Endothelial cell of umbilical vein (primary cell): ENCODE data around the gene B4GALT5. TPM values are rescaled to one million over a fixed set of nuclear protein-coding genes. Genes with fewer than 3 reads are reported as not detected.

Experiments
- BruUV-seq: library from RNA; stranded (reverse); fragments of 400-500 nt; replicated peaks from 2 replicates; lab custom pipeline; 2021; lab: Mats Ljungman, UMichigan
- CTCF ChIA-PET: fragments of 300-600, 350-600 bp; sonication (Branson Sonifier 250); formaldehyde crosslinking; loops from one replicate; lab custom pipeline; 2021; ENCODE audit warnings: antibody characterized with exemption, inconsistent platforms; lab: Charles Lee
- POLR2A ChIA-PET: fragments of 300-600, 350-600 bp; sonication (Branson Sonifier 250); formaldehyde crosslinking; loops from one replicate; lab custom pipeline; 2021; ENCODE audit warnings: antibody characterized with exemption, inconsistent platforms; lab: Charles Lee
- DNase-seq: peaks from one replicate; pipeline ENCODE4 v3.0.0-alpha.2; 2011; ENCODE audit warnings: low read depth, low spot score
- FAIRE-seq: peaks from 2 replicates; lab custom pipeline; 2011; peaks lifted over from hg19 to GRCh38; lab: Jason Lieb, UNC
- H2AFZ ChIP-seq: 2 replicates; pipeline ENCODE4 v1.6.0; 2012; ENCODE audit warnings: low read depth, low read length, control low read depth, inconsistent platforms
- H3K27ac ChIP-seq: 2 replicates; pipeline ENCODE4 v1.5.1; 2011; ENCODE audit warnings: low read depth, mild to moderate bottlenecking, control low read depth, low read length, moderate library complexity; ENCODE audit not compliant: insufficient read depth
- H3K27me3 ChIP-seq, 2 experiments: 2 replicates each; pipeline versions ENCODE4 v1.6.0 to v1.6.1; 2011; ENCODE audit warnings: low read length in 2 of 2, mixed read lengths in 1 of 2; ENCODE audit not compliant: control insufficient read depth in 2 of 2, insufficient read depth in 2 of 2
- H3K36me3 ChIP-seq, 2 experiments: 2 replicates in 1 of 2; 3 replicates in 1 of 2; pipeline ENCODE4 v1.5.1; 2011; ENCODE audit warnings: low read length in 2 of 2, mild to moderate bottlenecking in 1 of 2, moderate library complexity in 1 of 2; ENCODE audit not compliant: control insufficient read depth in 2 of 2, insufficient read depth in 2 of 2; ENCODE audit errors: extremely low read depth in 1 of 2
- H3K4me1 ChIP-seq: 3 replicates; pipeline ENCODE4 v1.5.1; 2011; ENCODE audit warnings: mild to moderate bottlenecking, low read length; ENCODE audit not compliant: control insufficient read depth, insufficient read depth; ENCODE audit errors: extremely low read depth
- H3K4me2 ChIP-seq: 2 replicates; pipeline ENCODE4 v1.6.1; 2011; ENCODE audit warnings: low read length, control low read depth, mixed read lengths; ENCODE audit not compliant: insufficient read depth
- H3K4me3 ChIP-seq, 3 experiments: fragments of 200-600 bp in 1 of 3; sonication (generic), shearing (Covaris generic) in 1 of 3; replicated peaks in 1 of 3; 2 replicates each; pipeline ENCODE4 v1.5.1; 2011 to 2016; ENCODE audit warnings: control low read depth in 3 of 3, low read length in 3 of 3, mild to moderate bottlenecking in 2 of 3, inconsistent platforms in 1 of 3, low read depth in 1 of 3, moderate library complexity in 1 of 3; ENCODE audit not compliant: insufficient read depth in 1 of 3
- H3K79me2 ChIP-seq: 2 replicates; pipeline ENCODE4 v1.6.0; 2012; ENCODE audit warnings: low read length, inconsistent platforms; ENCODE audit not compliant: control insufficient read depth, insufficient read depth
- H3K9ac ChIP-seq: replicated peaks from 2 replicates; pipeline ENCODE3; 2011; ENCODE audit warnings: low read length, control low read depth; ENCODE audit not compliant: insufficient read depth; ENCODE audit errors: extremely low read depth
- H3K9me1 ChIP-seq: replicated peaks from 3 replicates; pipeline ENCODE4 v1.6.0; 2011; ENCODE audit warnings: mild to moderate bottlenecking, low read length; ENCODE audit not compliant: control insufficient read depth, insufficient read depth; ENCODE audit errors: extremely low read depth
- H3K9me3 ChIP-seq: replicated peaks from 2 replicates; pipeline ENCODE4 v1.5.1; 2012; ENCODE audit warnings: low read length, inconsistent platforms; ENCODE audit not compliant: control insufficient read depth, insufficient read depth
- H4K20me1 ChIP-seq: replicated peaks from 2 replicates; pipeline ENCODE3; 2011; ENCODE audit warnings: mild to moderate bottlenecking, low read length; ENCODE audit not compliant: control insufficient read depth, insufficient read depth; ENCODE audit errors: extremely low read depth
- EZH2 ChIP-seq: IDR thresholded peaks from 2 replicates; pipeline ENCODE4 v1.6.1; 2012; ENCODE audit warnings: borderline replicate concordance, low read depth, mild to moderate bottlenecking, moderate library complexity, low read length, inconsistent platforms; ENCODE audit not compliant: severe bottlenecking
- FOS ChIP-seq: IDR thresholded peaks from 2 replicates; pipeline ENCODE4 v1.6.1; 2011; ENCODE audit warnings: mild to moderate bottlenecking, low read length, moderate library complexity, borderline replicate concordance; ENCODE audit not compliant: insufficient read depth
- GATA2 ChIP-seq: IDR thresholded peaks from 2 replicates; pipeline ENCODE4 v1.7.0; 2011; ENCODE audit warnings: low read depth, mild to moderate bottlenecking, moderate library complexity, mixed read lengths, low read length; ENCODE audit not compliant: insufficient read length, insufficient read depth
- POLR2AphosphoS5 ChIP-seq: IDR thresholded peaks from 2 replicates; pipeline ENCODE4 v1.6.1; 2012; ENCODE audit warnings: low read depth, mild to moderate bottlenecking, control low read depth, low read length, moderate library complexity; ENCODE audit not compliant: insufficient read depth
- dilution Hi-C: fragments of 300-500 bp; cut with MboI; formaldehyde crosslinking; loops from one replicate; pipeline ENCODE4 v1.15.0; 2019; ENCODE audit warnings: low sequenced_read_pairs; ENCODE audit not compliant: extremely low pct_ligation_motif_present
- intact Hi-C: fragments of 100-400 bp; cut with micrococcal nuclease; formaldehyde crosslinking; loops from one replicate; pipeline ENCODE4 v1.10.0; 2022
- polyA plus RNA-seq, 4 experiments: library from polyadenylated mRNA; depleted of rRNA in 3 of 4; stranded (reverse) in 3 of 4; unstranded in 1 of 4; fragments of >200 nt; gene quantifications; 2 replicates each; pipeline versions ENCODE4 v1.2.1 to v1.2.3, GENCODE V29; 2011 to 2012; ENCODE audit warnings: missing spikeins in 1 of 4
- total RNA-seq: library from RNA; stranded (reverse); gene quantifications from 2 replicates; pipeline ENCODE4 v1.2.3, GENCODE V29; 2021
- TF ChIP-seq, protein P1 (sequence below): IDR thresholded peaks from 2 replicates; pipeline ENCODE4 v1.6.1; 2011; ENCODE audit not compliant: insufficient read depth, insufficient read length

B4GALT5 gene
- total and polyA plus RNA-seq, 2 donors (not counting 3 experiments of a cell fraction or from before 2014, with no cell fraction given) = 54.4 to 70.1 TPM

DNA sequence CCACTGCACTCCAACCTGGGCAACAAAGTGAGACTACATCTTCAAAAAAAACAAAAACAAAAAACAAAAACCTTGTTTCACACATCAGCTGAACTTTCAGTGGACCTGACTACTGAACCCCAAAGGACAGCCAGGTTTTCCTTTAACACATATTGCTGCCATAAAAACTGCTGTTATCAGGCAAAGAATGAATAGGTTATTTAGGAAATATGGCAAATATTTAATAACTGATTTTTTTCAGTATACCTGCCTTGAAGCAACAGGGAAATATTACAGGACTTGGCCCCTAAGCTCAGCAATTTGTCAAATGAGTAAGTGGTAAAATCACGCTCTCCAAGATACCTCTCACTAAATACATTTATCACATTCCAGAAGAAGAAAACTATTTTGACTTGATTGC is 34.0 kb downstream of the B4GALT5 start:
- intact Hi-C loops (no loop called here), dilution Hi-C loops (no loop called here)
- no peak for DNase-seq
- no peak for FAIRE-seq
- TF ChIP-seq, protein P1, sequence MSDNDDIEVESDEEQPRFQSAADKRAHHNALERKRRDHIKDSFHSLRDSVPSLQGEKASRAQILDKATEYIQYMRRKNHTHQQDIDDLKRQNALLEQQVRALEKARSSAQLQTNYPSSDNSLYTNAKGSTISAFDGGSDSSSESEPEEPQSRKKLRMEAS = no peak
- TF ChIP-seq POLR2AphosphoS5 = no peak
- TF ChIP-seq EZH2 = no peak
- no peak for TF ChIP-seq FOS
- no peak for TF ChIP-seq GATA2
- no peaks in the 10 kb centered on the region for H3K9me1 ChIP-seq
- no TSS peak for BruUV-seq
- no peak overlapping the region for H2AFZ ChIP-seq
- peaks cover 96% of the 10 kb centered on the region for H3K79me2 ChIP-seq
- H3K9me3 ChIP-seq = no peaks in the 10 kb centered on the region
- no peak overlapping the region for H3K9ac ChIP-seq
- H3K27me3 ChIP-seq = no peaks in the 10 kb centered on the region
- H3K4me1 ChIP-seq = peaks cover 17% of the 10 kb centered on the region
- peaks cover 0 to 2% of the 10 kb centered on the region in 2 experiments for H3K36me3 ChIP-seq
- CTCF ChIA-PET = interaction anchor here (0.9 to 2.1 kb wide), 6 partner anchors 11 to 166 kb away, joined by 3 to 13 read pairs (median 8); no protein-coding TSS in a partner anchor
- H4K20me1 ChIP-seq = peaks cover 2% of the 10 kb centered on the region
- no peak overlapping the region for H3K27ac ChIP-seq
- POLR2A ChIA-PET = no interaction called here
- H3K4me3 ChIP-seq = no peak overlapping the region
- no peak overlapping the region for H3K4me2 ChIP-seq
